Limb (tissue), 2 donors: ENCODE data around the gene ATP5PO.
A peak's percentile ranks its signal among the peaks of the same experiment; 100 is the strongest.

Experiments used
- DNase-seq, 2 donors: peaks; one replicate each; pipeline ENCODE4 v3.0.0-alpha.2; 2016; ENCODE audit errors: extremely low spot score in 2 of 2

Gene ATP5PO, protein sequence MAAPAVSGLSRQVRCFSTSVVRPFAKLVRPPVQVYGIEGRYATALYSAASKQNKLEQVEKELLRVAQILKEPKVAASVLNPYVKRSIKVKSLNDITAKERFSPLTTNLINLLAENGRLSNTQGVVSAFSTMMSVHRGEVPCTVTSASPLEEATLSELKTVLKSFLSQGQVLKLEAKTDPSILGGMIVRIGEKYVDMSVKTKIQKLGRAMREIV

DNA sequence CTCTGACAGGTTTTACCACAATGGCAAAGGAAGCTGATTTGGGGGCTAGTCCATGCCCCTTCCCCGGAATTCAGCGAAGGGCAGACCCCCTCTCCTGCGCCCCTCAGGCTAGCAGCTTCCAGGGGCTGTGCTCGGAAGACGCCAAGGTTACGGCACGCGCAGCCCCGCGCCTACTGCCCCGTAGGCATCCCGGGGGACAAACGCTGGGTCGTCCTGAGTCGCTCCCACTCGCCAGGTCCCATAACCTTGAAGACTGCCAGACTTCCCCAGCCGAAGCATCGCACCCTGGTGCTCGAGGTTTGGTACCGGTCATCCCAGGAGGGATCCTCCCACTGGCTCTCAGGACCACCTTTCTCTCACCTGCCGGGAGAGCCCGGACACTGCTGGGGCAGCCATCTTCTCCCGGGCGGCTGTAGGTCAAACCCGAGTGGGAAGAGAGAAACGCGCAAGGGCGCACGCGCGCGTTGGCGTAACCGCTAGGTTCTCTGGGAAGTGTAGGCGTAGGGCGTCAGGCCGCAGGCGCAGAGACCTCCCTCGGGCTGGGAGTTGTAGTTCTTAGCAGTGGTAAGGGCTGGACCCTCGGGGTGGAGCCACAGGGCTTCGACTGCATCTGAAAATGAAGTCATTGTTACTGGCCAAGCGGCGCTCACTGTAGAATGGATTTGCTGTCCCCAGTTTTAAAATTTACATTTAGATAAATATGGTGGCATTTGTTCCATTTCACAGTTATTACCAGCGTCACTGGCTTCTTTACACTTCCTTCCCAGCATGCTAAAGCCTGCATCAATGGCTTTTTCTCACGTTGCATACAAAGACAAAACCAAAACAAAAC is at the start of gene ATP5PO:
Gene ATP5PO, minus strand, starts transcription at position 437 of the 832 bp plus-strand sequence. Its CDS starts 41 bp downstream, at position 396.
- DNase-seq = peak; percentile 97 to 98

DNA sequence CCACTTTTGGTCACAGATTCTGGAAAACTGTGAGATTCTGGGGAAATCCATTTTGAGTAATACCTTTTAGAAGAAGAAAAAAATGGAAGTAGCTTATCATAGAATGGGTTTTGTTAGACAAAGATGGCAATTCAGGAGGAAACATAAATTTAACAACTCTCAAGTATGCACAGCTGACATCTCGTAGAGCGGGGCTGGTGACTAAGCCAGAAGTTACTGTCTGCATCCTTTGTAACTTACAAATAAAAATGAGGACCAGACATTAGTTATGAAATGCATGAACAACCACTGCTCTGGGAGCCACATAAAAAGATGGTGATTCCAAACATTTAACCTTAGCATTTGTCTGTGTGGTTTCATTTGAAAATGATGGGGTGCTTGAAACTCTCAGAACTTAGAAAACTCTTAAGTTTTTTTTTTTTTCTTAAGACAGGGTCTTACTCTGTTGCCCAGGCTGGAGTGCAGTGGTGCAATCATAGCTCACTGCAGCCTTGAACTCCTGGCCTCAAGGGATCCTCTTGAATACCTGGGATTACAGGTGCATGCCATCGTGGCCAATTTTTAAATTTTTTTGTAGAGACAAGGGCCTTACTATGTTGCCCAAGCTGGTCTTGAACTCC is 49.2 kb upstream of the ATP5PO start:
- DNase-seq = no peak

DNA sequence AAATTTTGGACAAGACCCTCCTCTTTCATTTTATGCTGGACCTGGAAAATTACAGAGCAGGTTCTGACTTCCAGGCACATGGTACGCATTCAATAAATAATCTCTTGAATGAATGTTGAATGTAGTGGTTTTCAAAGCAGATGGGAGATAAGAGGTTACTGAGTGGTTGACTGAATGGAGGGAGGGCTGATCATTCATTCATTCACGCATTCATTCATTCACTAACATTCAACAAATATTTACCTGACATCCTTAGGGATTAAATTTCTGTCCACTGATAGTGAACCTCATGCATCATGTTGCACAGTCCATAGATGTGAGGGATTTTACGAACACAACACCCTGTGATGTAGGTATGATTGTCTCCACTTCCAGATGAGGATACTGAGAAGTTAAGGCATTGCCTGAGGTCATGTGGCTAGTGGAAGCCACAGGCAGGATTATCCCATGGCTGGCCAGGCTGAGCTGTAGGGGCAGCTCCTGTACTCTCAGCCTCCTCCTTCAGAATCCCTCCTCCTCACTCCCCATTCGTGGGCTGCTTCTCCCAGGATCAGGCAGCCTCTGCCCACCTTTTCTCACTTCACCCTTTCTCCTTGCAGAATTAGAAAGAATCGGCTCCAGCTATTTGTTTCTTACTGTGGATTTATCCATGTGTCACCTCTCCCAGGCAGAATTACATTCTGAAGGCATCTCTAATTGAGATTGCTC is 48.4 kb upstream of the ATP5PO start:
- no peak for DNase-seq

DNA sequence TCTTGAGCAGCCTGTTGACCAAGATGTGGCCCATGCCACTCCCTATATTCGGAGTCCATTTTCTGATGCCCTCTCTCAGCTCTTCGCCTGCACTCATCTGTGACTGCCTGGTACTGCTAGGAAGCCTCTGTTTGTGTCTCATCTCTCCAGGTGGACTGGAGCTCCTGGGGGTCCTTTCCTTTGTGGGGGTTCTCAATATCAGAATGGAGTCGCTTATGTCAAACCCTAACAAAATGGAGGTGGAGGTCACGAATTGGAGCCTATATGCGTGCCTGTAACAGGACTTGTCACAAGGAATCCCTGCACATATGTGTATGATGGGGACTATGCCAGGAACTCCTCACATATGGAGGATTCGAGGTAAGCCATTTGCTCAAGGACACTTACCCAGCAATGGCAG is 46.7 kb upstream of the ATP5PO start:
- no peak for DNase-seq

DNA sequence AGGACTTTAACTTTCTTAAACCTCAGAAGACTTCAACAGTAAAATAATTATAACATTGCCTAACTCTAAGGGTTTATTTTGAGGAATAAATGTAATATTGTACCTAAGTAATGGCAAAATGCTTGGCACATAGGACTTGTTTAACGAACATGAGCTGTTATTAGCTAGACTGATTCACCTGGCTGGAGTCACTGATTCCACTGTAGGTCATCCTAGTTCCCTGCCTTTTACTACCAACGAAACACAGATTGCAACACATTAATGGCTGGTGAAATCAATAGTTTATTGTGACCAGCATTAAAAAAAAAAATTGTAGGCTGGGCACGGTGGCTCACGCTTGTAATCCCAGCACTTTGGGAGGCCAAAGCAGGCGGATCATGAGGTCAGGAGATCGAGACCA is 45.5 kb upstream of the ATP5PO start:
- DNase-seq = no peak

DNA sequence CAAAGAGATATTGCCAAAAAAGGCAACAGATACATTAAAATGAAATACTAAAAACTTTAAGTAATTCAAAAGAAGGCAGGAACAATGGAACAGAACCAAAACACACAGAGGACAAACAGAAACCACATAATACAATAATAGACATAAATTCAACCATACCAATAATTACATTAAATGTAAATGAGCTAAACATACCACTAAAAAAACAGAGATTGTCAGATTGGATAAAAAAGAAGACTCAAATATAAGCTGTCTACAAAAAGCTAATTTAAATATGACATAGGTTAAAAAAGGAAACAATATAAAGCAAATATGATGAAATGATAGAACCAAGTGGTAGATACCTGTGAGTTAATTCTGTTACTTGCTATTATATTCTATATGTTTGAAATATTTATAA is 44.1 kb upstream of the ATP5PO start:
- no peak for DNase-seq

DNA sequence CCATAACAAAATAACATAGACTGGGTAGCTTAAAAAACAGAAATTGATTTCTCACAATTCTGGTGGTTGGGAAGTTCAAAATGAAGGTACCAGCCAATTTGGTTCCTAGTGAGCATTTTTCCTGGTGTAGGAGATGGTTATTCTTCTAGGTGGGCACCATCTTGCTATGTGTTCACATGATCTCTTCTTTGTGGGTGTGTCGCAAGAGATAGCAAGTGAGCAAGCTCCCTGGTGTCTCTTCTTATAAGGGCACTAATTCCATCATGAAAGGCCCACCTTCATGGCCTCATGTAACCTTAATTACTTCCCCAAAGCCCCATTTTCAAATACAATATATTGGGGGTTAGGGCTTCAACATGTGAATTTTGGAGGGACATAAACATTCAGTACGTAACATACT is 38.8 kb upstream of the ATP5PO start:
- no peak for DNase-seq

DNA sequence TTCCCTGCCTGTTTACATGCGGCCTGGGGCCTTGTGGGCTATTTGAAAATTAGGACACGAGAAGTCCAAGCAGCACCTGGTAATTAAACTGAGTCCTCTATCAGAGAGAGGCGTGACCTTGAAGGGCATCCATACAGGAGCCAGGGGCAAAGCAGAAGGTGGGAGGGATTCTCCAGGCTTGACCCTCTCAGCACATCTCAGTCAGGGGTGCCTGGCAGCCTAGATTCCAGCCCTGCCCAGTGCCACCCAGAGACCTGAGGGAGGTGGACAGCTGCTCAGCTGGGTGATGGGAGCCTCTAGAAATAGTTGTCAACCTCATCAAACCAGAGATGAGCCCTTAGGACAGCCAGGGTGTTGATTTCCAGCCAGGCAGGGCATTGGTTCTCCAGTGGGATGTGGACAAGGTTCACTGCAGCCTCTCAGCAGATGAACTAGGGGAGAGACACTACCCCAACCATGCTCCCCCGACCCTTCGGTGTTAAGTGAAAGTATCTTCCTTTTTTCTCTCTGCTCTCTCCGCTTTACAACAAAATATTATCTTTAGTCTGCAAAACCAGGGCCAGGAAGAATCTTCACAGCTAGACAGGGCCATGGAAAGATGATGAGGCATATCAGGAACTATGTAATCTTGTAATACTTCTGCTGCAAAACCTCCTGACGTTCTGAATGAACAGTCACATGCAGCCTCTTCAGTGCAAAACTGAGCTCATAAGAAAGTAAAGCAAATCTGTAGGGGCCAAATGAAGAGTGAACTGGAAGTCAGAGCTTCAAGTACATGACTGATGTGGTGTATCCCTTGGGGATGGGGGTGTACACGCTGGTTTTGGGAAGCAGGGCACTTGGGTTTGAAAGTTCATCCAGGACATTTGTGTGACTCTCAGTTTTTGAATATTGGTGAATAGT is 35.9 kb upstream of the ATP5PO start:
- DNase-seq = no peak

DNA sequence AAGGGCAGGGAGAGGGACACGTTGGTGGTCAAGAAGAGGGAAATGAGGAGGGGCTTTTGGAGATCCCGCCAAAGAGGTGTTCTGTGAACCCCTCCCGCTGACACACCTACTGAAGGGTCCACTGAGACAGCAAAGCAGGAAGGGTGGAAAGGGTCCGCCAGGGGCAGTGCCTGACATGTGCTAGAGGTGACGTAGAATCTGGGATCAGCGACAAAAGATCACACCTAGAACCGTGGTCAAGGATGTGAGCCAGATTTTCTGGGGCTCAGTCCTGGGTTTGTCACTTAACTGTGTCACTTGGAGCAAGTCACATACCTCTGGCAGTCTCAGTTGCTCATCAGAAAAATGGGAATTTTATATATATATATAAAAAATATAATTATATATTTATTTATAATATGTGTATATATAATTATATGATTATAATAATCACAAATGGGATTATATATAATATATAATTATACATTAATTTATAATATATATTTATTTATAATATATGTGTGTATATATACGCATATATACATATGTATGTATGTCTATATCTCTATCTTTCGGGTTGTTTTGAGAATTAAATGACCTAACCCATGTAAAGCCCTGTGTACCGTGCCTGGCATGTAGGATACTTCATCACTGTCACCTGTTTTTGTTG is 35.0 kb upstream of the ATP5PO start:
- DNase-seq = no peak

DNA sequence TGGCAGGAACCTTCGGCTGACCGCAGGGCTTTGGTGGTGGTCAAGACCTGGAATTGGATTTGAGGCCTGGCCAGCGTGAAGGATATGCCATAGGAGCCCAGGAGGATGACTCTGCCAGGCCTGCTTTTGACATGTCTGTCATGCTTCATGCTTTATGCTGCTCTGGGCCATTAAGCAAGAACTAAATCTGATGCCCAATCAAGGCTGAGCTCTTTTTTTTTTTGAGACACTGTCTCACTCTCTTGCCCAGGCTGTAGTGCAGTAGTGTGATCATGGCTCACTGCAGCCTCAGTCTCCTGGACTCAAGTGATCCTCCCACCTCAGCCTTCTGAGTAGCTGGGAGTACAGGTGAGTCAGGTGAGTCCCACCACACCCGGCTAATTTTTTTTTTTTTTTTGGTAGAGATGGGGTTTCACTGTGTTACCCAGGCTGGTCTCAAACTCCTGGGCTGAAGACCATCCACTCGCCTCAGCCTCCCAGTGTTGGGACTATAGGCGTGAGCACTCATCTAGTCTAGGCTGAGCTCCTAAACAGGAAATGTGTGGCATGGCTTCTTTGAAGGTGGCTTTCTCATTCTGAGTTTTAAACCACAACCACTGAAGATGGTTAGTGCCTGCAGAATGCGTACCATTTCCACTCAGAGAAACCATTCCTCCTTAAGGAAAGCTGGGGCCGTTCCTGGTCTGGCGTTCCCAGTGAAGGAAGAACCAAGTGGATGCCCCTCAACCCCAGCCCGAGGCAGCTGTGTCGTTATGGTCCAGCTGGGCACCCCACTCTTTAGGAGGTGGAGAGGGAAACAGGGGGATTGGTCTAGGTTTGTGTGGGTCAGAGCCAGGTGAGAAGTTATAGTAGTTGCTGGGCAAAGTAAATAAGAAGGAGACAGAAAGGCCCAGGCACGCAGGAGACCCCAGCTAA is 34.2 kb upstream of the ATP5PO start:
- DNase-seq = no peak

DNA sequence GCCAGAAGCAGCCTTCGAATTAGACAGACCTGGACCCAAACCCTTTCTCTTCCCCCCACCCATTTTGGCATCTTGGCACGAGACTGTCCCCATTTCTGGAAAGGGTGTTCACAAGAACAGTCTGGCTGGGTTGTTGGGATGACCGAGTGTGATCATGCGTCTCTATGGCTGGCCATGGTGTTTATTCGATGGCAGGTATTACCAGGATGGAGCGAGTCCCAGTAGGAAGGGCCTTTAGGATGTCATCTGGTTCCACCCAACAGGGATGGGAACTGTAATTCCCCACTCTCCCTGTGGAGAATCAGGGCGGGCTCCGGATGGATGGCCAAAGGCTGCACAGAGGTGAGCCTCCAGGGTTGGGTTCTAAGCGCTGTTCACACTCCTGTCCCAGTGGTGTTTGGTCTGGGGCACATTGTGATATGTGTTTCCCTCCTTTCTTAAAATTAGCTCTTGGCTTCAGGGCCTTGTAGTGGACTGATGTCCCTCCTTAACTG is 33.4 kb upstream of the ATP5PO start:
- no peak for DNase-seq

DNA sequence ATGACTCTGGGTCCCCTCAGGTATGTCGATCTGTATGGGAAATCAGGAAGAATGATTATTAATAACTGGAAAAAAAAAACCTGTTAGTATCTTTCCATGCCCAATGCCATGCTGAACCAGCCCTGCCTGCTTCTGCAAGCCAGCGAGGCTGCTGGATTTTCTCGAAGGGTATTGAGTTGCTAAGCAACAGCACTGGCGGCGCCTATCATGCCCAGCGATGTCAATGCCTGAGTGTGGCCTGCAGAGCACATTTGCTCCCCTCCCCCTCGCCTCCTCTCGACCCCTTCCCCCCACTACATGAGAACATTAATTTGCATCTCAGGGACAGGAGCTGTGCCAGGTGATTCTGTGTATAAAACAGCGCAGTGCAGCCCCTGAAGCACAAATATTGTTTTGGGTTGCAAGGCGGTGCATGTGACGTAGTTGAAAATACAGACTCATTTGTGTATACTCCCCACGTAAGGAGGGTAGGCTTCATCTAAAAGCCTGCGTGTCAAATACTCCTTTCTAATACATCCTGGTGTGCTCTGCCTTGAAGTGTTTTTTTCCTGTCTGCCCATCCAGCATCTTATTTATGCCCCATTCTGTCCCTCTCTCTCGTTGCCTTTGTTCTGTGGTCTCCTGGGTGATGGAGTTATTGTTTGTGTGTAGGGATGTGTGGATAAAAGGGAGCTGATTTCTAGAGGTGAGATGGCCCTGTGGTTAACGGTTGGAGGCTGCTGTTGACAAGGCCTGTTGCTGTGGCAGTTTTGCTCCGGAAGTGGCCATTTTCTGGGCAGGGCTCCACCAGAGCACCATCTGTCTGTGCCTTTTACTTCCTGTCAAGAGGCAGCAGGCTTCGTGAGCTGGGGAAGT is 32.7 kb upstream of the ATP5PO start:
- DNase-seq = peak; percentile 28 to 73

DNA sequence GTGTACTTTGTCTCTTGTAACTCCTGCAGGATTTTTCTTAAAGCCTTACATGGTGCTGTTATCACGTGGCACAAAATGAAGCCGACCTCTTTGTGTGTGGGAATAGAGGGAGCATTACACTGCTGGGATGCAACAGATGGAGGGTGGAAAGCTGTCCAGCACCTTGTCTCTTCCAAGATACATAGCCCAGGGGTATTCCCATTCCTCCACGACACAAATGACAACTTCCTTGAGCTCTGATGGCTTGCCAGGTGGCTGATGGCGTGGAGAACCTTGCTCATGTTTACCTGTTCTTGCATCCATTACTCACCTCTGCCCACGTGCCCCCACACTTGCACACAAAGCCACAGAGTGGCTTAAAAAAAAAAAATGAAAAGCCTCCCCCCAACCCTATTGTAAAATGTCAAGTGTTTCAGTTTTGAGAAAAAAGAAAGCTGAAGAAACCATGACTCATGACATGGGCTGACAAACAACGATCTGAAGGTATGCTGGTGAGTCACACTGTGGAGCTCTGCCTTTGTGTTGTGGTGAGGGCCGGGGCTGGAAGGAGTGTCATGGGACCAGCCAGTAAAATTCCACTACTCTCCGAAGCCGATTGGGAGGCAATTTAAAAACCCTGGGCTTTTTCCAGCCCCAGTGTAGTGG is 32.0 kb upstream of the ATP5PO start:
- DNase-seq = peak; percentile 33 to 56

DNA sequence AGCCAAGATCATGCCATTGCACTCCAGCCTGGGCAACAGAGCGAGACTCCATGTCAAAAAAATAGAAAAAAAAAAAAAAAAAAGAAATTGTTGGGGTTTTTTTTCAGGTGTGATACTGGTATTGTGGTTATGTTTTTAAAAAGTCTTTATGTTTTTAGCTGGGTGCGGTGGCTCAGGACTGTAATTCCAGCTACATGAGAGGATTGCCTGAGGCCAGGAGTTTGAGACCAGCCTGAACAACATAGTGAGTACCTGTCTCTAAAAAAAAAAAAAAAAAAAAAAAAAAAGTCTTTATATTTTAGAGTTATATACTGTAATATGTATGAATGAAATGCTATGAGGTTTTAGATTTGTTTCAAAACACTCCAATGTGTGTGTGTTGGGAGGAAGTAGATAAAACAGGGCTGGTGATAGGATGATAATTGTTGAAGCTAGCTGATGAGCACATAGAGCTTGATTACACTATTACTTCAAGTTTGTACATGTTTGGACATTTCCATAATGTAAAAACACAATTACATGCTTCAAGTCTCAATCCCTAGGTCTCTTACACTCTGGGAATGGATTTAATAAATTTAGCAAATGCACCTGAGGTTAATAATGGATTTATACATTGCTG is 30.2 kb upstream of the ATP5PO start:
- no peak for DNase-seq

DNA sequence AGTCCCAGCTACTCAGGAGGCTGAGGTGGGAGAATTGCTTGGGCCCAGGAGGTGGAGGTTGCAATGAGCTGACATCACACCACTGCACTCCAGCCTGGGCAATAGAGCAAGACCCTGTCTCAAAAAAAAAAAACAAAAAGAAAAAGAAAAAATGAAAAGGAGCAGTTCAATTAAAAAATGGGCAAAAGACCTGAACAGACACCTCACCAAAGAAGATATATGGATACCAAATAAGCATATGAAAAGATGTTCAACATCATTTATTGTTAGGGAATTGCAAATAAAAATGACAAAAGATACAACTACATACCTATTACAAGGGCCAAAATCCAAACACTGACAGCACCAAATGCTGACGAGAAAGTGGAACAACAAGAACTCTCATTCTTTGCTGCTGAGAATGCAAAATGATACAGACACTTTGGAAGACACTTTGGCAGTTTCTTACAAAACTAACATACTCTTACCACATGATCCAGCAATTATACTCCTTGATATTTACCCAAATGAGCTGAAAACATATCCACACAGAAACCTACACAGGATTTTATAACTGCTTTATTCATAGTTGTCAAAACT is 28.7 kb upstream of the ATP5PO start:
- no peak for DNase-seq

DNA sequence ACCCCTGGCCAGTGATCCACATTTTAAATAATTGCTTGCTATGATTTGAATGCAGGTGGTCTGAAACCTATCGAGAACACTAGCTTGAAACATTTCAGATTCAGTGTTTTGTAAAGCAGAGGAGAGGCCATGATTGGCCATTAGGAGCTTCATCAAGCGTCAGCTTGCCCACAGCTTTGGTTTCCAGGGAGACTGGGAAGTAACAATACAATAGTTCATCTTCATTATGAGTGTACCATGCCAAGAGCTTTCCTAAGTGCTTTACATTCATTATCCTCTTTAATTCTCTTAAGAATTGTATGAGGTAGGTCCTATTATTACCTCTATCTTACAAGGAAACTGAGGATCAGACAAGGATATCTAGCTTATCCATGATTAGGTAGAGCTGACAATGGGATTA is 27.7 kb upstream of the ATP5PO start:
- no peak for DNase-seq

DNA sequence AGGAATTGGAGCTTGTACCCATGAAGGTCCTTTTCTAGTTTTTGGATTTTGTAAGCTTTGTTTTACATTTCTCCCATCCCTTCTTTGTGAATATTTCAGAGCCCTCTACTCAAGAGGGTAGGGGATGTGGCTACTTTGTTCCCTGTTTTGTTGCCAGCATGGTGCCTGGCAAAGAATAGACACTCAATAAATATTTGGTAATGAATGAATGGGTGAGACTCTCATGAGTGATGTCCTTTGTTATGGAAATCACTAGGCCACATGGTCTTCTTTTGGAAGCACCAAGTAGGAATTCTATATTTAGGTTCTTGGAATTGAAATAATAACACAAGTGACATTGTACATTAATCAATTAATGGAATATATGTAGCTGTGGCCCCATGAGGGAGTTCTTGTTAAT is 26.8 kb upstream of the ATP5PO start:
- DNase-seq = no peak
